MM.1S (cell line): ENCODE data around the gene RPL27A.

ENCODE experiments used
- CTCF ChIP-seq: fragments of 300-600 bp; sonication (generic); IDR thresholded peaks from 2 replicates; pipeline ENCODE4 v1.5.1; 2016; ENCODE audit warnings: antibody characterized with exemption, low read length, mixed read lengths
- EZH2 ChIP-seq: fragments of 300-600 bp; sonication (generic); optimal IDR thresholded peaks from 2 replicates; pipeline ENCODE3; 2017; ENCODE audit warnings: low read depth, mild to moderate bottlenecking, antibody characterized with exemption, low read length, mixed read lengths
- EZH2phosphoT487 ChIP-seq: fragments of 300-600 bp; sonication (generic); IDR thresholded peaks from 2 replicates; pipeline ENCODE4 v1.6.1; 2018; ENCODE audit warnings: antibody characterized with exemption, low read length

GRCh38 chr11:8665222-8665621 is 17.4 kb upstream of the RPL27A start:
- no peak for TF ChIP-seq EZH2
- TF ChIP-seq CTCF = no peak
- no peak for TF ChIP-seq EZH2phosphoT487
